Stromal cell of bone marrow (primary cell): Measurements from ENCODE around the gene TBC1D14.
"Not testable (repeated sequence)": the region's sequence is repeated elsewhere in the genome, so short reads cannot be mapped to it uniquely, and the experiment has no call there.

Source experiments
- DNase-seq: peaks from one replicate; pipeline ENCODE4 v3.0.0-alpha.2; 2012; ENCODE audit warnings: low read depth

The TBC1D14 gene

GRCh38 chr4:7062816-7063215 is 153.2 kb downstream of the TBC1D14 start:
- DNase-seq: no peak

DNA sequence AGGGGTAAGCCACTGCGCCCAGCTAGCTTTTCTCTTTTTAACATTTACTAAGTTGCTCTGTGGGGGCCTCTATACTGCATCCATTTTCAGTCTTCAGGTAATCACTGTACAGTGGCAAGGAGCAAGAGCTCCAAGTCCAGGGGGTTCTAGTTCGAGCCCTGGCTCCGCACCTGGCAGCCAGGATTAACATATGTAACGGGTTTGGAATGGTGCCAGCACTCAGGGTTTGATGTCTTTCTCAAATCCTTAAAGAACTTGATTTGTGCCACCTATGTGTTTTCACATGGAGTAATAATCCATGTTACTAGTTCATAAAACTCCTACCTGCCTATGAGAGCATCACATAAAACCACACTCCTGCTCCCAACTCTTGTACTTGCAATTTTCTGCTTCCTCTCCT is 153.7 kb downstream of the TBC1D14 start:
- no peak for DNase-seq

GRCh38 chr4:7066006-7066405 is 156.4 kb downstream of the TBC1D14 start:
- DNase-seq: no peak

DNA sequence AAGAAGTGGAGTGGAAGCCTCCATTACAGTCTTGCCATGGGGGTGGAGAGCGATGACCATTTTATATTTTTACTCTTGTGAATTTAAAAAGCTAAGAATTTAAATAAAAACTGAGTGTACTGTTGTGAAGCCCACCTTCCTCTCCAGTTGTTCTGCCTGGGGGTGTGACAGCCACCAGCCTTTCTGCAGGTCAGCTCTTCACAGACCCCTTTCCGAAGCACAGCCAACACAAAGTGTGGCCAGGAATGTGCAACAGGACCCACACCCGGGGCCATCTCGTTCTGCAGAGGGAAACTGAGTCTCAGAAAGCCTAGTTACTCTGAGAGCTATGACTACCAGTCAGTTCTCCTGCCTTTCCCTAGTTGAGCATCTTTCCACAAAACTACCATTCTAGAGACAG is 156.9 kb downstream of the TBC1D14 start:
- no peak for DNase-seq

DNA sequence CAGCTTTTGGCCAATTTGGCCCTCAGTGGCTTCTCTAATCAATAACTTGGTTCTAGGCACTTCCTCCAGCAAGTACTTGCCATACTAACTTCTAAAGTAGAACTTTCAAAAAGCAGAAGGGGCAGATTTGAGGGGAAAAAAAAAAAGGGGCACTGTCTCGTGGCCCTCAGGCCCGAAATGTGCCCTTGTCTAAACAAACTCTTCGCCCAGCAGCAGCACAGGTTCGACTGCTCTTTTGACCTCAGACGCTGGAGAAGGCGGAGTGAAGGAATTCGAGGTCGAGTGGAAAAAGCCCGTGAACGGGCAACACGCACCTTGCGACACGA is 157.5 kb downstream of the TBC1D14 start:
- DNase-seq: no peak

GRCh38 chr4:7067452-7068278 is 158.0 kb downstream of the TBC1D14 start, which contains the start of gene GRPEL1:
GRPEL1 (minus strand) TSS chr4:7068064; CDS start chr4:7068032, 32 bp downstream.
- DNase-seq: peak; percentile 99

- DNase-seq: no peak
These were observed 158.7 kb downstream of the TBC1D14 start for GRCh38 chr4:7068279-7068842.

DNA sequence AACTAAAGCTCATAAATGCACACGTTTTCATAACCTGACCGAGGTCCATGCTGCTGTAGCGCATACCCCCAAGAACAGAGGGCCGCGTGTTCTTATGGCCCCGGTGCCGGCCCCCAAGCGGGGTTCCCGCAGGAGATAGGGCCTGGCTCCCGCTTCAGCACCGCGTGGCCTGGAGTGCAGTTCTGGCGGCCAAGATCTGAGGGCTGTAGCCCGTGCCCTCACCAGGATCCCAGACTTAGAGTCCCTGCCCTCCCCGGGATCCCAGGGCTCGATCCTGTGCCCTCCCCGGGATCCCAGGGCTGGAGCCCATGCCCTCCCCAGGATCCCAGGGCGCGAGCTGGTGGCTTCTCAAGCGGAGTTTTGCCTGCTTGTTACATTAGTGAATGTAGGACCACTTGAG is 159.3 kb downstream of the TBC1D14 start:
- DNase-seq: no peak

DNA sequence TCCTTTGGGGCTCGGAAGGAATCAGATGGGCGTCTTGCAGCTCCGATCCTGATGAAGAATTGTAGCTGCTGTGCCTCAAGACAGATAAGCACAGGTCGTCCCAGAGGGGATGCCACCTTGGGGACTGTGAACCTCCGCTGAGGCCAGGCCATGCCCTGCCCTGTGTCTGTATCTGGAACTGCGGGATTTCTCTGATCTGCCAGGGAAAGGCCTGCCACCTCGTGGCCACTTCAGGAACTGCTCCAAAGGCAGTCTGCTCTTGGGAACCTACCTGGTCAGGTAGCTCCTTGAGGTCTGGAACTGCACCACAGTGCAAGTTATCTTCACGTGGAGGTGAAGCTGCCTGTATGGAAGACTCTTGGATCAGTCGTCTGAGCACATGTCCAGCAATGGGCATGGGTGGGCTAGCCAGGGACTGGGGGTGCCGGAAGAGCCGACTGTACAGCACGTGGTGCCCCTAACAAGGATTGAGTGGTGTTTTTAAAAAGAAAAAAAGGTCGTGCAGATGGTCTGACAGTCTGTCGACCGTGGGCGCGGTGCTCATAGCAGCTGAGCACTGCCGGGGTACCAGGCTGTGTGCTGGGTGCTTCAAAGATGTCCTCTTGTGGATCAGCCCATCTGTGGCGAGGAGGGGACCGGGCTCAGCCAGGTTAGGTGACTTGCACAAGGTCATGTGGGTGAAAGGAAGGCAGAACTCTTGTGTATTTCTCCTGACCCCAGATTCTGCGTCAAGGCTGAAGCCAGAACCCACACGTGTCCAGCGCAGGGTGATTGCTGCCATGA is 161.3 kb downstream of the TBC1D14 start:
- DNase-seq: no peak

DNA sequence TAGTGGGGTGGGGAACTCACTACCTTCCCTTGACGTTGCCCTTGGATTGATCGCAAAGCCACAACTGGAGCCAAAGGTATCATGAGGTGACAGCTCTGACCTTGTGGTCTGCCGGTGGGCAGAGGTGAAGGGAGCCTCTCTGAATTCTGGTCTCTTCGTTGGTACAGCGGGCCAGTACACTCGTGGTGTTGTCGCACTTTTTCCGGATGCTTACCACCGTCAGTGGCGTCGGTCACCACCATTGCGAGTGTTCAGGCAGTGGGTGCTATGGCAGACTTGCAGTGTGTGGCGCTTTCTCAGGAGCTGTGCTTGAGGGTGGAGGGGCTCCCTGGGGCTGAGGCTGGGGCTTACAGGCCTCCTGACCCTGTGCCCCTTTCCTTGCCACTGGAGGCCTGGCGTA is 163.4 kb downstream of the TBC1D14 start:
- DNase-seq: no peak

DNA sequence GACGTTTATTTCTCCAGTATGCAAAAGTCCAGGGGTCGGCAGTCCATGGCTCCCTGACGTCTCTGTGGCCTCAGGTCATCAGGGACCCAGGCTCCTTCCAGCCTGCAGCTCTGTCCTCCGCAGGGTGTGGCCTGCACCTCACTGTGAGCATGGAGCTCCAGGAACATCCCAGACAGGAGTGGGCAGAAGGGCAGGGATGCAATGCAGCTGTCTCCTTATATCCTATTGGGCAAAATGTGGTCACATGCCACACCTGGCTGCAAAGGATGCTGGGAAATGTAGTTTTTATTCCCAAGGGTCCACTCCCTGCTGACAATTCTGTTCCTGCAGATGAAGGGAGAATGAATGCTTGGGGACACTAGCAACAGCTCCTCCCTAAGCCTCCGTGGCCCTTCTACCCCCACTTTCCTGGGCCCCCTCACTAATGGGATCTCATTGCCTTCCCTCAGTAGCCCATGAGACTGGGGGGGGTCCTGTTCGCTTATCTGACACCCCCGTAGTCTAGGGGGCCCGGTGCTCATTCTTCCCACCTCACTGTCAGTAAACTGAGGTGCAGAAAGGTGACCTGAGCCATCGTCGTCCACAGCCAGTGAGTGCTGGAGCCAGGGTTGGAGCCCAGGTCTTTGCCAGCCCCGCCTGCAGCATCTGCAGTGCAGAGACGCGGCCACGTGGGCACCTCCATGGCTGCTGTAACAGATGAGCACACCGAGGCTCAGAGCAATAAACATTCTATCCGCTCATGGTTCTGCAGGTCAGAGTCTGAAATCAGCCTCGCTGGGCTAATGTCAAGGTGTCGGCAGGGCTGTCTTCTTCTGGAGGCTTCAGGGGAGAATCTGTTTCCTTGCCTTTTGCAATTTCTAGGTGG is 164.1 kb downstream of the TBC1D14 start:
- DNase-seq: no peak

DNA sequence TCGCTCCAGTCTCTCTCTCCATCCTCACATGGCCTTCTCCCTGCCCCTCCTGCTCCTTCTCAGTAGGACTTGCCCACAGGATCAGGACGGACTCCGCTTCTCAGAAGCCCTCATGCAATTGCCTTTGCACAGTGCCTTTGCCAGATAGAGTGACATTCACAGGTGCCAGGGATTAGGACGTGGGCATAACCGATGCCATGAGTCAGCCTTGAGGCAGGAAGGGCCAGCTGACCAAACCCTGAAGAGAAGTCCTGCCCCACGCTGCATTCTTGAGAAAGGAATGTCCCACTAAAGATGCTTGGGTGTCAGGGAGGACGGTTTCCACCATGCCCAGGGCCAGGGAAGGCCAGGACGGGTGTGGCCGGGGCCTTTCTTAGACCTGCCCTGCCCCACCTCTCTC is 164.8 kb downstream of the TBC1D14 start:
- no peak for DNase-seq

- no peak for DNase-seq
These were observed 166.5 kb downstream of the TBC1D14 start for GRCh38 chr4:7075962-7076695.

DNA sequence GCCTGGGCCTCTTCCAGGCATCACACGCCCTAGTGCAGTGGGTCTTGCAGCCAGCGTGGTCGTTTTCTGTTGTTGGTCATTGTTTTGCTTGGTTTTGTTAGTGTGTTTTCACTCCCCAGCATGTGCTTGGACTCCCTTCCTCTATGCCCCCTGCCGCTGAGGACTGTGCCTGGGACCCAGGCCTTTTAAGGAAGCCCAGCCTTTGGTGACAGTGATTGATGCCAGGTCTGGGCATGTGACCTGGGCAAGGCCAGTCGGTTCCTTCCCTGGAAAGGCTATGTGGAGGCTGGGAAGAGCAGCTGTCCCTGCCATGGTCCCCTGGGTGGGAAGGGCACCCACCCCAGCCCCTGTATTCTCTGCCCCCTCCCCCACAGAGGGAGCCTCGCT is 167.1 kb downstream of the TBC1D14 start:
- no peak for DNase-seq

- no peak for DNase-seq
These were observed 167.7 kb downstream of the TBC1D14 start for GRCh38 chr4:7077371-7077770.

GRCh38 chr4:7078025-7078424 is 168.4 kb downstream of the TBC1D14 start:
- no peak for DNase-seq

GRCh38 chr4:7079483-7079882 is 169.9 kb downstream of the TBC1D14 start:
- not testable (repeated sequence) for DNase-seq

DNA sequence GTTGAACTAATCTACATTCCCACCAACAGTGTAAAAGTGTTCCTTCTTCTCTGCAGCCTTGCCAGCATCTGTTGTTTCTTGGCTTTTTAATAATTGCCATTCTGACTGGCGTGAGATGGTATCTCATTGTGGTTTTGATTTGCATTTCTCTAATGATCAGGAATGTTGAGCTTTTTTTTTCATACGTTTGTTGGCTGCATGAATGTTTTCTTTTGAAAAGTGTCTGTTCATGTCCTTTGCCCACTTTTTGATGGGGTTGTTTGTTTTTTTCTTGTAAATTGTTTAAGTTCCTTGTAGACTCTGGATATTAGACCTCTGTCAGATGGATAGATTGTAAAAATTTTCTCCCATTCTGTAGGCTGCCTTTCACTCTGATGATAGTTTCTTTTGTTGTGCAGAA is 170.3 kb downstream of the TBC1D14 start:
- not testable (repeated sequence) for DNase-seq
